GM23338 (cell line): ENCODE data around the gene NKD1.

Source experiments
- CREB1 ChIP-seq: fragments of 250-450 bp; sonication (Bioruptor Pico); IDR thresholded peaks from 2 replicates; pipeline ENCODE4 v1.5.0; 2020; ENCODE audit warnings: low read depth, mild to moderate bottlenecking, moderate library complexity
- EZH2 ChIP-seq: fragments of 200-600 bp; sonication (generic); IDR thresholded peaks from one replicate; pipeline ENCODE4 v1.8.0; 2017; ENCODE audit warnings: antibody characterized with exemption, mild to moderate bottlenecking, low read depth; ENCODE audit not compliant: unreplicated experiment
- EZH2phosphoT487 ChIP-seq: fragments of 200-600 bp; sonication (generic); IDR thresholded peaks from one replicate; pipeline ENCODE4 v1.8.1; 2018; ENCODE audit warnings: antibody characterized with exemption; ENCODE audit not compliant: unreplicated experiment
- JUNB ChIP-seq: IDR thresholded peaks from one replicate; pipeline ENCODE4 v1.6.1; 2016; ENCODE audit warnings: antibody characterized with exemption; ENCODE audit not compliant: unreplicated experiment
- POLR2AphosphoS5 ChIP-seq: IDR thresholded peaks from 2 replicates; pipeline ENCODE4 v1.6.1; 2016; ENCODE audit warnings: antibody characterized with exemption, low read depth
- STAT1 ChIP-seq: IDR thresholded peaks from one replicate; pipeline ENCODE4 v1.6.1; 2016; ENCODE audit warnings: antibody characterized with exemption; ENCODE audit not compliant: unreplicated experiment
- ZNF114 ChIP-seq: fragments of 250-450 bp; sonication (Bioruptor Pico); IDR thresholded peaks from 2 replicates; pipeline ENCODE4 v1.5.0; 2020; ENCODE audit warnings: mild to moderate bottlenecking, moderate library complexity
- TF ChIP-seq, protein P1 (sequence below): IDR thresholded peaks from one replicate; pipeline ENCODE4 v1.6.1; 2018; ENCODE audit warnings: antibody characterized with exemption; ENCODE audit not compliant: unreplicated experiment
- TF ChIP-seq, protein P2 (sequence below), 2 experiments: fragments of 200-600 bp in 1 of 2; sonication (generic) in 1 of 2; conservative IDR thresholded peaks; 2 replicates each; pipeline versions ENCODE4 v1.5.1 to v1.6.1; 2016 to 2017; ENCODE audit warnings: antibody characterized with exemption in 2 of 2, low read depth in 2 of 2, mild to moderate bottlenecking in 2 of 2, moderate library complexity in 1 of 2
- TF ChIP-seq, protein P3 (sequence below): IDR thresholded peaks from 2 replicates; pipeline ENCODE4 v1.6.1; 2016; ENCODE audit warnings: antibody characterized with exemption

DNA sequence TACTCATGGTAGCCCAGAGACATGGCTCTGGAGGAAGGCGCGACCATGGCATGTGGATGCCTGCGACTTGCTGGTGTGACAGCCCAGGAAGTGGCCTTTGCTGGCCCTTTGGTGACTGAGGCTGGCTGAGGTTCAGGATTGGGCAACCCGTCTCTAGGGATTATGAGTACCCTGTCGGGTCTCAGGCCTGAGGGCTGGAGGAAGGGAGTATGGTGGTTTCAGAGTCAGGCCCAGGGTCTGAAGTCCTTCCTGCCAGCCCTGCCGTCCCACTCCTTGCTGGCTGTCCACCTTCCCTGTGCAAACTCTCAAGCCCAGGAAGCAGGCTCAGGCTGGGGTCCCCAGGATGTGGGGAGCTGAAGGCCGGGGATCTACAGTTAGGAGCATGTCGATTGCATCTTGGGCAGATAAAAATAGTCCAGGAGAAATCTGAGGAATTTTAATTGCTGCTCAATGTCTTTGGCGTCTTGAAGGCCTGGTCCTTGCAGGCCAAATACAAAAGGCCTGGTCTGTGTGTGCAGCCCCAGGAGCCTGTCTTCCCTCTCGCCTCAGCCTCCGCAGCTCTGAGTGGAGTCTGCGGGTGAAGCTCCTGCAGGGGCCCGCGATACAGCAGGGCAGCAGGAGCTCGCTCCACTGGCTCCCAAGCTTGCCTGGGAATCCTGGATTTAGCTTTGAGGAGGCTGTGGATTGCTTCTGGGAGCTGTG lies 52.5 kb downstream of the NKD1 start:
- TF ChIP-seq, protein P1, sequence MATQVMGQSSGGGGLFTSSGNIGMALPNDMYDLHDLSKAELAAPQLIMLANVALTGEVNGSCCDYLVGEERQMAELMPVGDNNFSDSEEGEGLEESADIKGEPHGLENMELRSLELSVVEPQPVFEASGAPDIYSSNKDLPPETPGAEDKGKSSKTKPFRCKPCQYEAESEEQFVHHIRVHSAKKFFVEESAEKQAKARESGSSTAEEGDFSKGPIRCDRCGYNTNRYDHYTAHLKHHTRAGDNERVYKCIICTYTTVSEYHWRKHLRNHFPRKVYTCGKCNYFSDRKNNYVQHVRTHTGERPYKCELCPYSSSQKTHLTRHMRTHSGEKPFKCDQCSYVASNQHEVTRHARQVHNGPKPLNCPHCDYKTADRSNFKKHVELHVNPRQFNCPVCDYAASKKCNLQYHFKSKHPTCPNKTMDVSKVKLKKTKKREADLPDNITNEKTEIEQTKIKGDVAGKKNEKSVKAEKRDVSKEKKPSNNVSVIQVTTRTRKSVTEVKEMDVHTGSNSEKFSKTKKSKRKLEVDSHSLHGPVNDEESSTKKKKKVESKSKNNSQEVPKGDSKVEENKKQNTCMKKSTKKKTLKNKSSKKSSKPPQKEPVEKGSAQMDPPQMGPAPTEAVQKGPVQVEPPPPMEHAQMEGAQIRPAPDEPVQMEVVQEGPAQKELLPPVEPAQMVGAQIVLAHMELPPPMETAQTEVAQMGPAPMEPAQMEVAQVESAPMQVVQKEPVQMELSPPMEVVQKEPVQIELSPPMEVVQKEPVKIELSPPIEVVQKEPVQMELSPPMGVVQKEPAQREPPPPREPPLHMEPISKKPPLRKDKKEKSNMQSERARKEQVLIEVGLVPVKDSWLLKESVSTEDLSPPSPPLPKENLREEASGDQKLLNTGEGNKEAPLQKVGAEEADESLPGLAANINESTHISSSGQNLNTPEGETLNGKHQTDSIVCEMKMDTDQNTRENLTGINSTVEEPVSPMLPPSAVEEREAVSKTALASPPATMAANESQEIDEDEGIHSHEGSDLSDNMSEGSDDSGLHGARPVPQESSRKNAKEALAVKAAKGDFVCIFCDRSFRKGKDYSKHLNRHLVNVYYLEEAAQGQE, result no peak
- TF ChIP-seq, protein P2, sequence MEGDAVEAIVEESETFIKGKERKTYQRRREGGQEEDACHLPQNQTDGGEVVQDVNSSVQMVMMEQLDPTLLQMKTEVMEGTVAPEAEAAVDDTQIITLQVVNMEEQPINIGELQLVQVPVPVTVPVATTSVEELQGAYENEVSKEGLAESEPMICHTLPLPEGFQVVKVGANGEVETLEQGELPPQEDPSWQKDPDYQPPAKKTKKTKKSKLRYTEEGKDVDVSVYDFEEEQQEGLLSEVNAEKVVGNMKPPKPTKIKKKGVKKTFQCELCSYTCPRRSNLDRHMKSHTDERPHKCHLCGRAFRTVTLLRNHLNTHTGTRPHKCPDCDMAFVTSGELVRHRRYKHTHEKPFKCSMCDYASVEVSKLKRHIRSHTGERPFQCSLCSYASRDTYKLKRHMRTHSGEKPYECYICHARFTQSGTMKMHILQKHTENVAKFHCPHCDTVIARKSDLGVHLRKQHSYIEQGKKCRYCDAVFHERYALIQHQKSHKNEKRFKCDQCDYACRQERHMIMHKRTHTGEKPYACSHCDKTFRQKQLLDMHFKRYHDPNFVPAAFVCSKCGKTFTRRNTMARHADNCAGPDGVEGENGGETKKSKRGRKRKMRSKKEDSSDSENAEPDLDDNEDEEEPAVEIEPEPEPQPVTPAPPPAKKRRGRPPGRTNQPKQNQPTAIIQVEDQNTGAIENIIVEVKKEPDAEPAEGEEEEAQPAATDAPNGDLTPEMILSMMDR (conservative IDR thresholded peaks at IDR 0.05; ENCODE audit: low read depth in 2 of 2), result no peak
- TF ChIP-seq CREB1 (no peak), POLR2AphosphoS5 (no peak), EZH2 (no peak), EZH2phosphoT487 (no peak), ZNF114 (CRISPR knock-in tag) (no peak), STAT1 (no peak), JUNB (no peak)
- TF ChIP-seq, protein P3, sequence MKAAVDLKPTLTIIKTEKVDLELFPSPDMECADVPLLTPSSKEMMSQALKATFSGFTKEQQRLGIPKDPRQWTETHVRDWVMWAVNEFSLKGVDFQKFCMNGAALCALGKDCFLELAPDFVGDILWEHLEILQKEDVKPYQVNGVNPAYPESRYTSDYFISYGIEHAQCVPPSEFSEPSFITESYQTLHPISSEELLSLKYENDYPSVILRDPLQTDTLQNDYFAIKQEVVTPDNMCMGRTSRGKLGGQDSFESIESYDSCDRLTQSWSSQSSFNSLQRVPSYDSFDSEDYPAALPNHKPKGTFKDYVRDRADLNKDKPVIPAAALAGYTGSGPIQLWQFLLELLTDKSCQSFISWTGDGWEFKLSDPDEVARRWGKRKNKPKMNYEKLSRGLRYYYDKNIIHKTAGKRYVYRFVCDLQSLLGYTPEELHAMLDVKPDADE, result no peak
